Measurements from ENCODE around the gene XRCC6.
"Not testable (repeated sequence)": the region's sequence is repeated elsewhere in the genome, so short reads cannot be mapped to it uniquely, and the experiment has no call there.

Gene XRCC6

GRCh38 chr22:41598891-41599635, 22.0 kb upstream of the XRCC6 start:
- no peak for DNase-seq

DNA sequence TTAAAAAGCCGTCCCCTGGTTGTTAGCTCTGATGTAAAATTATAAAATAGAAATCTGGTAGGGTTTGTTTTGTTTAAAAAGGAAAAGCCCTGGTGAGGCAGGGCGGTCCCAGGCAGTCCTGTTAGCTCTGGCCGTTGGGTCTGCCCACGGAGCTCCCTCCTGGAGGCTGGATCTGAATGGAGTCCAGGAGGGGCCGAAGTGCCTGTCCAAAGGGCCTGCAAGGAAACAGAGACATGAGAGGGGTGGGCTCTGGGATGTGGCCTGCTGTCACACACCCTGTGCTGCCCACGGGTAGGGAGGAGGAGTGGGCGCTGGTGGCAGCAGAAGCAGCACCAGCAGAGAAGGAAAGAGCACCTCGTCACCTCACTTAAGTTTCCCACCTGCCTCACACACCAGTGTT, 20.1 kb upstream of the XRCC6 start:
- no peak for DNase-seq

DNA sequence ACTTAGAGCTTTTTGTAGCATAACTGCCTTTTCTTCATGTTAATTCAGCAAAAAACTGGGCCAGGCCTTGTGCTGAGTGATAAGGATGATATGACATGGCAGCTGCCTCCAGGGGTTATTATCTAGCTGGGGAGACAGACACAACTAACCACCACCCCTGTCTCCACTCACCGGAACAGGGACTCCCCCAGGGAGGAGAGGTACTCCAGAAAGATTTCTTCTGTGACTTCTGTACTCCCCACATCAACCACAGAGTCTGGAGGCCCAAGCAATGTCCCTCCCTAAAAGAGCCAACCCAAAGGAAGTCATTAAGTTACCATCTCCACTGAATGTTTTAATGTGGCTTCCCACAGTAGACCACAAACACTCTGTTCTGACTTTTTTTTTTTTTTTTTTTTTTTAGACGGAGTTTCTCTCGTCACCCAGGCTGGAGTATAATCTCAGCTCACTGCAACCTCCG, 17.2 kb upstream of the XRCC6 start:
- no peak for DNase-seq

DNA sequence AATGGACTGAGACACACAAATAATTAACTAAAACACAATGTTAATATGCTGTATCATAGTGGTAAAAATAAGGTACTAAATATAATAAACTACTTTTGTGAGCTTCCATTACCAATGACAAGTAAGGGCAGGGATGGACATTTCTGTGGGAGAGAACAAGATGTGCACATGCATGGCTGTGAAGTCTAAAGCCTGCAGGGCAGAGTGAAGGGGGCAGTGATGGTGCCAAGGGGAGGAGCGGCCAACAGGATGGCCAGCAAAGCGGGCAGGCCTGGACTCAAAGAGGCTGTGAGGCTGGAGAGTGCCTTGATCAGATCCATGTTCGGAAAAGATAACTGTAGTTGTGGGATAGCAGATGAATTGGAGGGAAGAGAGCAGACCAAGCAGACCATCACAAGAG, 12.7 kb upstream of the XRCC6 start:
- no peak for DNase-seq

DNA sequence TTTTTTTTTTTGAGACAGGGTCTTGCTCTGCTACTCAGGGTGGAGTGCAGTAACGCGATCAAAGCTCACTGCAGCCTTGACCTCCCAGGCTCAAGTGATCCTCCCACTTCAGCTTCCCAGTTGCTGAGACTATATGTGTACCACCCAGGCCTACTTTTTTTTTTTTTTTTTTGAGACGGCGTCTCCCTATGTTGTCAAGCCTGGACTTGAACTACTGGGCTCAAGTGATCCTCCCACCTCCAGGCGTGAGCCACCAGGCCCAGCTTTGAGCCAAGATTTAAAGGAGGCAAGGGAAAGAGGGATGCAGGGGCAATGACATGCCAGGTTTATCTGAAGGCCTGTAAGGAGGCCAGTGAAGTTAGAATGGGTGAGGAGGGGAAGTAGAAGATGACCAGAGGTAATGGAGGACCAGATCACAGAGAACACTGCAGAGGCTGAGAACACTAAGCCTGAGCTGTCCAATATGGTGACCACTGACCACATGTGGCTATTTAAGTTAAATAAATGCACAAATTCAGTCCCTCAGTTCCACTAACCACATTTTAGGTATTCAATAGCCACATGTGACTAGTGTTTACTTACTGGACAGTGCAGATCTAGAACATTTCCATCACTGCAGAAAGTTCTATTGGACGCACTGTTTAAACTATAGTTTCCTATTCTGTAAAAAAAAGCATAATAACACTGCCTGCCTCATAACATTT, 8.3 kb upstream of the XRCC6 start:
- DNase-seq, result no peak

DNA sequence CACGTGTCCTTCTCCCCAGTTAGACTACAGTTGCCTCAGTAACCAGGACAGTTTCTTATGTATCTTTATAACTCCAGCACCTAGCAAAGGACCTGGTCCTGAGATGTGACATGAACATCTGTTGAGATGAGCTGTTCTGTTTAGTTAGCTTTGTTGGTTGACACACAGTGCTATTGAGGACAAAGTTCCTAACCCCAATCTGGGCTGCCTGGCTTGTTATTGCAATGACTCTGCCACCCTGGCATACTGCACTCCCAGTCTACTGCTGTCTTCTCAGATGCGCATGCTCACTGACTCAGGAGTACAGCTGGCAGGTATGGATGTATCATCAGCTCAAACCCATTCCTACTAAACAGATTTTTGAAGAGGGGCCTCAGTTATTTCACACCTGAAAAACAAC, 7.6 kb upstream of the XRCC6 start:
- DNase-seq, result no peak

- peak; percentile 80 for DNase-seq
Measured at GRCh38 chr22:41619979-41620588, 1.0 kb upstream of the XRCC6 start.

- no peak for DNase-seq
Measured at GRCh38 chr22:41620589-41621098, 451 bp upstream of the XRCC6 start, which contains the start of gene DESI1. Gene DESI1 (minus strand): TSS chr22:41621043. CDS start chr22:41620839, 204 bp downstream.

DNA sequence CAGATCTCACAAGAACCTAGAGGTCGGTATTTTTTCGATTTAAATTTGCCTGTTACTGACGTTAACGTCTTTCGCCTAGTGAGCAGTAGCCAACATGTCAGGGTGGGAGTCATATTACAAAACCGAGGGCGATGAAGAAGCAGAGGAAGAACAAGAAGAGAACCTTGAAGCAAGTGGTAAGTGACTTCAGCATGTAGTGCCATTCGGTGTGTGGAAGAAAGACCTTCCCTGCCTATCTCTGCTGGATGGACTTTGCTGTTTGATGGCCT, 750 bp downstream of the XRCC6 start:
- DNase-seq, result no peak

DNA sequence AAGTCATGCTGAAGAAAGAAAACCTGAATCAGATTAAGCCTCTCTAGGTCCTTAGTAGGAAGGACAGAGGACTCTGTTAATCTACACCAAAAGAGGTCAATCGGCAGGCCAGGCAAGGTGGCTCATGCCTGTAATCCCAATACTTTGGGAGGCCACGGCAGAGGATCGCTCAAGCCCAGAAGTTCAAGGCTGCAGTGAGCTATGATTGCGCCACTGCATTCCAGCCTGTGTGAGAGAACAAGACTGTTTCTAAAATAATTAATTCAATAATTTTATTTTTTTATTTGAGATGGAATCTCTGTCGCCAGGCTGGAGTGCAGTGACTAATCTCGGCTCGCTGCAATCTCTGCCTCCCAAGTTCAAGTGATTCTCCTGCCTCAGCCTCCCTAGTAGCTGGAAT, 4.5 kb downstream of the XRCC6 start:
- no peak for DNase-seq

GRCh38 chr22:41631115-41631514, 10.0 kb downstream of the XRCC6 start:
- not testable (repeated sequence) for DNase-seq

DNA sequence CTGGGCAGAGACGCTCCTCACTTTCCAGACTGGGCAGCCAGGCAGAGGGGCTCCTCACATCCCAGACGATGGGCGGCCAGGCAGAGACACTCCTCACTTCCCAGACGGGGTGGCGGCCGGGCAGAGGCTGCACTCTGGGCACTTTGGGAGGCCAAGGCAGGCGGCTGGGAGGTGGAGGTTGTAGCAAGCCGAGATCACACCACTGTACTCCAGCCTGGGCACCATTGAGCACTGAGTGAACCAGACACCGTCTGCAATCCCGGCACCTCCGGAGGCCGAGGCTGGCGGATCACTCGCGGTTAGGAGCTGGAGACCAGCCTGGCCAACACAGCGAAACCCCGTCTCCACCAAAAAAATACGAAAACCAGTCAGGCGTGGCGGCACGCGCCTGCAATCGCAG, 10.5 kb downstream of the XRCC6 start:
- DNase-seq, result not testable (repeated sequence)

- DNase-seq, result not testable (repeated sequence)
Measured at GRCh38 chr22:41634610-41635009, 13.5 kb downstream of the XRCC6 start.

- DNase-seq, result no peak
Measured at GRCh38 chr22:41636467-41636866, 15.4 kb downstream of the XRCC6 start.

GRCh38 chr22:41637623-41638022, 16.5 kb downstream of the XRCC6 start:
- DNase-seq, result not testable (repeated sequence)

DNA sequence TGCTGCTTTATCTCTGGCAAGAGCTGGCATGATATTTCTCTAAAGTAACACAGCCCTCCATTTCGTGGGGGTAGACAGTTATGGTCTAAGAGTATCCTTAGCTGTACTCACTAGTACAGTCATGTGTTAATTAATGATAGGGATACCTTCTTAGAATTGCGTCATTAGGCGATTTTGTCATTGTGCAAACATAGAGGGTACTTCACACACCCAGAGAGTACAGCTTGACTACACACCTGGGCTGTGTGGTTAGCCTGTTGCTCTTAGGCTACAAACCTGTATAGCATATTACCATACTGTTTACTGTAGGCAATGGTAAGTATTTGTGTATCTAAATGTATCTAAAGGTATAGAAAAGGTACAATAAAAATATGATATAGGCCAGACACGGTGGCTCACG, 17.0 kb downstream of the XRCC6 start:
- DNase-seq, result no peak

DNA sequence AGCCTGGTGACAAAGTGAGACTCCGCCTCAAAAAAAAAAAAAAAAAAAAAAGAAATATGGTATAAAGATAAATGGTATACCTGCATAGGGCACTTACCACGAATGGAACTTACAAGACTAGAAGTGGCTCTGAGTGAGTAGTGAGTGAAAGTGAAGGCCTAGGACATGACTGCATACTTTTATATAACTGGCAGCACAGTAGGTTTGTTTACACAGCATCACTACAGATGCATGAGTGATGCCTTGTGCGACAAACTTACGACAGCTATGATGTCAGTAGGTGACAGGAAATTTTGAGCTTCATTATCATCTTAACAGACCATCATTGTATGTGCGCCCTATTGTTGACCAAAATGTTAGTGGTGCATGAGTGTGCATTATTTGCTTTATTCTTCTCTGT, 17.7 kb downstream of the XRCC6 start:
- DNase-seq, result no peak

DNA sequence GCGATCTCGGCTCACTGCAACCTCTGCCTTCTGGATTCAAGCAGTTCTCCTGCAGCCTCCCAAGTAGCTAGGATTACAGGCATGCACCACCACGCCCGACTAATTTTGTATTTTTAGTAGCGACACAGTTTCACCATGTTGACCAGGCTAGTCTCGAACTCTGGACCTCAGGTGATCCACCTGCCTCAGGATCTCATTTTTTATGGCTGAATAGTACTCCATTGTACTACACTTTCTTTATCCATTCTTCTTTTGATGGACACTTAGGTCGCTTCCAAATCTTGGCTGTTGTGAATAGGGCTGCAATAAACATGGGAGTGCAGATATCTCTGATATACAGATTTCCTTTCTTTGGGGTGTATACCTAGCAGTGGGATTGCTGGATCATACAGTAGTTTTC, 20.8 kb downstream of the XRCC6 start:
- no peak for DNase-seq

- DNase-seq, result no peak
Measured at GRCh38 chr22:41642331-41643110, 21.4 kb downstream of the XRCC6 start.

GRCh38 chr22:41647771-41648170, 26.7 kb downstream of the XRCC6 start:
- no peak for DNase-seq

DNA sequence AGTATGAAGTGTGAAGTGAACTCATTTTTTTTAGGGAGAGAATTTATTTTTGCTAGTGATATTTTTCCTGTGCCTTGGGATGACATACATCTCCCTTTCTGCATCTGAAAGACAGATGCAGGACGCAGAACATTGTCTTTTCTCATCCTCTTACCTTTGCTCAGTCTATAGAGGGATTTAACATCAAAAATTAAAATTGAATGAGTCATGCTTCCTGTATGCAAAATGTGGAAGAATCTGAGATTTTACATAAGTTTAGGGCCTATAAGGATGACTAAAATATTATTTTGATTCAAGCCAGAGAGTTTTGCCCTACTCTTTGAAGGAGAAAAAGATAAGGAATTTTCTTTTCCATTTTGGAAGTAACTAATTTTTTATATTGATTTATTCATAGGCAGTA, 27.3 kb downstream of the XRCC6 start:
- DNase-seq, result no peak

DNA sequence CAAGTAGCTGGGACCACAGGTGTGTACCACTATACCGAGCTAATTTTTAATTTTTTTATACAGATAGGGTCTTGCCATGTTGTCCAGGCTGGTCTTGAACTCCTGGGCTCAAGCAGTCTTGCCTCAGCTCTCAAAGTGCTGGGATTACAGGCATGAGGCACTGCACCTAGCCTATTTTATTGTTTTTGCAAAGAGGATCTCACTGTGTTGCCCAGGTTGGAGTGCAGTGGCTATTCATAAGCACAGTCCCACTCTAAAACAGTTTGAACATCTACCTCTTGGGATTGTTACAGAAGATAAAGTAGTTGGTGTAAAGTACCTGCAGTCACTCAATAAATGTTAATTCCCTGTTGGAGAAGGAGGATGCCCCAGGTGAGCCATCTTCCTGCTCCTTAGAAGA, 29.1 kb downstream of the XRCC6 start:
- no peak for DNase-seq

DNA sequence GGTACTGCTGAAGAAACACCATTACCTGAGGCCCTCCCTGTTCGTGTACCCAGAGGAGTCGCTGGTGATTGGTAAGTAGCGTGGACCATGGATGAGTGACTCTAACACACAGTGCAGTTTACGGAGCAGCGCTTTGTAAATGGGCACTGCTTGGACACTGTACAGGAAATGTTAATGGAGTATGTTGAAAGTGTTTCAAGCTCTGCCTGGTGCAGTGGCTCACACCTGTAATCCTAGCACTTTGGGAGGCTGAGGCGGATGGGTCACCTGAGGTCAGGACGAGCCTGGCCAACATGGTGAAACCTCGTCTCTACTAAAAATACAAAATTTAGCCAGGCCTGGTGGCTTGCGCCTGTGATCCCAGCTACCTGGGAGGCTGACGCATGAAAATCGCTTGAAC, 29.7 kb downstream of the XRCC6 start:
- DNase-seq, result no peak
